HL-60 (cell line): ENCODE data around the gene DUSP22.
"Not testable (repeated sequence)": the region's sequence is repeated elsewhere in the genome, so short reads cannot be mapped to it uniquely, and the experiment has no call there.

Experiments
- DNase-seq, 2 experiments: peaks; one replicate each; pipeline ENCODE4 v3.0.0-alpha.2; 2010 to 2020; ENCODE audit warnings: low read depth in 1 of 2, low spot score in 1 of 2
- H3K27ac ChIP-seq: fragments of 250-450 bp; sonication (Bioruptor Pico); replicated peaks from 2 replicates; pipeline ENCODE4 v1.5.1; 2020; ENCODE audit warnings: mild to moderate bottlenecking, moderate library complexity
- H3K27me3 ChIP-seq: fragments of 250-450 bp; sonication (Bioruptor Pico); 2 replicates; pipeline ENCODE4 v1.5.1; 2021; ENCODE audit warnings: mild to moderate bottlenecking, moderate library complexity; ENCODE audit not compliant: insufficient read depth, poor library complexity, severe bottlenecking
- H3K4me3 ChIP-seq: replicated peaks from 2 replicates; pipeline ENCODE4 v1.5.1; 2011; ENCODE audit warnings: mild to moderate bottlenecking, control low read depth, low read length; ENCODE audit not compliant: insufficient read depth
- GABPA ChIP-seq: IDR thresholded peaks from 2 replicates; pipeline ENCODE4 v1.6.1; 2012; ENCODE audit warnings: low read depth
- POLR2AphosphoS5 ChIP-seq: IDR thresholded peaks from 2 replicates; pipeline ENCODE4 v1.6.1; 2012; ENCODE audit warnings: low read depth
- REST ChIP-seq: IDR thresholded peaks from 2 replicates; pipeline ENCODE4 v1.6.1; 2012; ENCODE audit warnings: low read depth; ENCODE audit not compliant: insufficient replicate concordance
- SPI1 ChIP-seq: IDR thresholded peaks from 2 replicates; pipeline ENCODE4 v1.6.1; 2012; ENCODE audit warnings: low read depth, mild to moderate bottlenecking, borderline replicate concordance
- long read RNA-seq: library from polyadenylated mRNA; unstranded; transcript quantifications from one replicate; pipeline ENCODE4 v2.0.0, GENCODE V29; 2020
- TF ChIP-seq, protein P1 (sequence below): IDR thresholded peaks from one replicate; pipeline ENCODE4 v1.5.1; 2011; ENCODE audit warnings: low read length, control low read depth, inconsistent platforms; ENCODE audit not compliant: insufficient read depth

The DUSP22 gene, protein sequence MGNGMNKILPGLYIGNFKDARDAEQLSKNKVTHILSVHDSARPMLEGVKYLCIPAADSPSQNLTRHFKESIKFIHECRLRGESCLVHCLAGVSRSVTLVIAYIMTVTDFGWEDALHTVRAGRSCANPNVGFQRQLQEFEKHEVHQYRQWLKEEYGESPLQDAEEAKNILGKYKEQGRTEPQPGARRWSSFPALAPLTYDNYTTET
- long read RNA-seq, transcript DUSP22-208 (6 exons, 1,166 nt) = major isoform, 8 of 20 reads
- long read RNA-seq, partial matches to known transcripts = 4 of 20 reads
- long read RNA-seq, other reads (novel, unspliced or antisense) = 2 of 20 reads

- Histone ChIP-seq H3K27ac (peak within 1 kb of the TSS; percentile 88), H3K4me3 (peak within 1 kb of the TSS; percentile 68), H3K27me3 (no peaks in the 10 kb centered on the region)
- no peak for TF ChIP-seq REST
- TF ChIP-seq GABPA = no peak
- no peak for TF ChIP-seq SPI1
- no peak for TF ChIP-seq POLR2AphosphoS5
- TF ChIP-seq, protein P1, sequence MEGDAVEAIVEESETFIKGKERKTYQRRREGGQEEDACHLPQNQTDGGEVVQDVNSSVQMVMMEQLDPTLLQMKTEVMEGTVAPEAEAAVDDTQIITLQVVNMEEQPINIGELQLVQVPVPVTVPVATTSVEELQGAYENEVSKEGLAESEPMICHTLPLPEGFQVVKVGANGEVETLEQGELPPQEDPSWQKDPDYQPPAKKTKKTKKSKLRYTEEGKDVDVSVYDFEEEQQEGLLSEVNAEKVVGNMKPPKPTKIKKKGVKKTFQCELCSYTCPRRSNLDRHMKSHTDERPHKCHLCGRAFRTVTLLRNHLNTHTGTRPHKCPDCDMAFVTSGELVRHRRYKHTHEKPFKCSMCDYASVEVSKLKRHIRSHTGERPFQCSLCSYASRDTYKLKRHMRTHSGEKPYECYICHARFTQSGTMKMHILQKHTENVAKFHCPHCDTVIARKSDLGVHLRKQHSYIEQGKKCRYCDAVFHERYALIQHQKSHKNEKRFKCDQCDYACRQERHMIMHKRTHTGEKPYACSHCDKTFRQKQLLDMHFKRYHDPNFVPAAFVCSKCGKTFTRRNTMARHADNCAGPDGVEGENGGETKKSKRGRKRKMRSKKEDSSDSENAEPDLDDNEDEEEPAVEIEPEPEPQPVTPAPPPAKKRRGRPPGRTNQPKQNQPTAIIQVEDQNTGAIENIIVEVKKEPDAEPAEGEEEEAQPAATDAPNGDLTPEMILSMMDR = no peak
- peak; percentile 49 to 78 for DNase-seq
These were observed at the start of gene DUSP22 for GRCh38 chr6:291697-292505. TSS of gene DUSP22 (plus strand) at chr6:292487. CDS start at chr6:292540, 53 bp downstream.

DNA sequence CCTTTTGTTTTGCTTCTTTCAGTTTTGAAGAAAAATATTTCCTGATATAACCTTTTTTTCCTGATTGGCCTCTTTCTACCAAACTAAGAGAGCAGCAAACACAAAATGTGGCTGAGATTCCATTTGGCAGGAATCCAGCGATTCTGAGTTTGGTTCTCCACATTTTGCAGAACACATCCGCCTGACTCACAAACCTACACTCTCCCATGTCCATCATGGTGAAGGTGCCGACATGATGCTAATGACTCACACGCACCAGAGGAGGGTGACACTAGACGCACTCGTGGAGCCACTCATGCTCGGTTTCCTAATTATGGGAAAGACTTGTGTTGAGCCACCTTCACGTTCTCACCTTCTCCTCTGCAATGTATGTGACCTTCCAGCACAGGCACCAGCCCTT is 45.9 kb upstream of the DUSP22 start:
- H3K27ac ChIP-seq = no peak overlapping the region
- no peak for DNase-seq
- H3K27me3 ChIP-seq = no peaks in the 10 kb centered on the region
- H3K4me3 ChIP-seq = no peak overlapping the region
- TF ChIP-seq, protein P1 = no peak
- no peak for TF ChIP-seq SPI1
- TF ChIP-seq GABPA = no peak
- TF ChIP-seq REST = no peak
- TF ChIP-seq POLR2AphosphoS5 = no peak

DNA sequence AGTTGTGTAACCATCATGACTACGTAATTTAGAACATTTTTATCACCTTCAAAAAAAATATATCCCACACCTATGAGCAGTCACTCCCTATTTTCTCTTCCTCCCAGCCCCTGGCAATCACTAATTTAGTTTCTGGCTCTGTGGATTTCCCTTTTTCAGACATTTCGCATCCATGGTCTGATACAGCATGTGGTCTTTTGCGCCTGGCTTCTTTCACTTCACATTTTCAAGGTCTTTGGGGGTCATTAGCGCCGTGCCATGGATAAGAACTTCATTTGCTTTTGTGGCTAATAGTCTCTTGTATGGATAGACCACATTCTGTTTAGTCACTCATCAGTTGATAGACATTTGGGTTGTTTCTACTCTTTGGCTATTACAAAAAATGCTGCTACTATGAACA is 44.9 kb upstream of the DUSP22 start:
- no peak overlapping the region for H3K27ac ChIP-seq
- TF ChIP-seq POLR2AphosphoS5 (no peak), REST (no peak), SPI1 (no peak), GABPA (no peak)
- TF ChIP-seq, protein P1 = no peak
- H3K27me3 ChIP-seq = no peaks in the 10 kb centered on the region
- no peak overlapping the region for H3K4me3 ChIP-seq
- no peak for DNase-seq

- not testable (repeated sequence) for H3K27me3 ChIP-seq, H3K27ac ChIP-seq, H3K4me3 ChIP-seq, DNase-seq
These were observed 44.2 kb upstream of the DUSP22 start for GRCh38 chr6:248046-248445.
